ENCODE results near the gene PTPA.

- TF ChIP-seq CTCF (IDR thresholded peaks at IDR 0.05; ENCODE audit: borderline replicate concordance, extremely low read depth, low read length, poor library complexity, severe bottlenecking) (no peak), EZH2 (IDR thresholded peaks at IDR 0.05; ENCODE audit: borderline replicate concordance, low read depth, low read length, severe bottlenecking) (no peak)
Measured at GRCh38 chr9:129093602-129094386, 17.4 kb upstream of the PTPA start.

All from DND-41 (cell line).